ENCODE measurements around the gene PITPNM2.

Gene PITPNM2

GRCh38 chr12:123150744-123151456 is at the start of gene PITPNM2:
Gene PITPNM2, minus strand, starts transcription at chr12:123151090. Its CDS starts 116,500 bp downstream, at chr12:123034590.
- peak; percentile 92 for DNase-seq (ENCODE audit: low spot score)

GRCh38 chr12:123200414-123200813 is 49.5 kb upstream of the PITPNM2 start:
- DNase-seq (ENCODE audit: low spot score): no peak

GRCh38 chr12:123199936-123200335 is 49.0 kb upstream of the PITPNM2 start:
- DNase-seq (ENCODE audit: low spot score): no peak

- no peak for DNase-seq (ENCODE audit: low spot score)
These were observed 36.7 kb upstream of the PITPNM2 start for GRCh38 chr12:123187637-123188036.

GRCh38 chr12:123180171-123180570 is 29.3 kb upstream of the PITPNM2 start:
- DNase-seq (ENCODE audit: low spot score): no peak

- no peak for DNase-seq (ENCODE audit: low spot score)
These were observed 21.1 kb upstream of the PITPNM2 start for GRCh38 chr12:123171967-123172366.

GRCh38 chr12:123167329-123167728 is 16.4 kb upstream of the PITPNM2 start:
- DNase-seq (ENCODE audit: low spot score): no peak

- no peak for DNase-seq (ENCODE audit: low spot score)
These were observed 14.6 kb upstream of the PITPNM2 start for GRCh38 chr12:123165537-123165936.

GRCh38 chr12:123164710-123165261 is 13.9 kb upstream of the PITPNM2 start:
- DNase-seq (ENCODE audit: low spot score): no peak

GRCh38 chr12:123164222-123164621 is 13.3 kb upstream of the PITPNM2 start:
- DNase-seq (ENCODE audit: low spot score): no peak

- DNase-seq (ENCODE audit: low spot score): no peak
These were observed 12.3 kb upstream of the PITPNM2 start for GRCh38 chr12:123163227-123163626.

- no peak for DNase-seq (ENCODE audit: low spot score)
These were observed 10.1 kb upstream of the PITPNM2 start for GRCh38 chr12:123160801-123161487.

GRCh38 chr12:123153906-123154305 is 3.0 kb upstream of the PITPNM2 start:
- no peak for DNase-seq (ENCODE audit: low spot score)

- DNase-seq (ENCODE audit: low spot score): no peak
These were observed 1.9 kb upstream of the PITPNM2 start for GRCh38 chr12:123152833-123153232.

- peak; percentile 67 for DNase-seq (ENCODE audit: low spot score)
These were observed 866 bp upstream of the PITPNM2 start for GRCh38 chr12:123151457-123152454.

GRCh38 chr12:123150275-123150743 is 581 bp downstream of the PITPNM2 start:
- peak; percentile 80 for DNase-seq (ENCODE audit: low spot score)

- DNase-seq (ENCODE audit: low spot score): no peak
These were observed 1.2 kb downstream of the PITPNM2 start for GRCh38 chr12:123149501-123150274.

GRCh38 chr12:123149088-123149487 is 1.8 kb downstream of the PITPNM2 start:
- DNase-seq (ENCODE audit: low spot score): peak; percentile 26

- no peak for DNase-seq (ENCODE audit: low spot score)
These were observed 2.2 kb downstream of the PITPNM2 start for GRCh38 chr12:123148655-123149054.

GRCh38 chr12:123148223-123148622 is 2.7 kb downstream of the PITPNM2 start:
- no peak for DNase-seq (ENCODE audit: low spot score)

GRCh38 chr12:123145211-123145610 is 5.7 kb downstream of the PITPNM2 start:
- DNase-seq (ENCODE audit: low spot score): no peak
